ENCODE results near the gene DPP8. TPM values are rescaled to one million over a fixed set of nuclear protein-coding genes. Genes with fewer than 3 reads are reported as not detected.

Gene DPP8
- total RNA-seq, 1 experiment from 2014 or later = 25.1 TPM

DNA sequence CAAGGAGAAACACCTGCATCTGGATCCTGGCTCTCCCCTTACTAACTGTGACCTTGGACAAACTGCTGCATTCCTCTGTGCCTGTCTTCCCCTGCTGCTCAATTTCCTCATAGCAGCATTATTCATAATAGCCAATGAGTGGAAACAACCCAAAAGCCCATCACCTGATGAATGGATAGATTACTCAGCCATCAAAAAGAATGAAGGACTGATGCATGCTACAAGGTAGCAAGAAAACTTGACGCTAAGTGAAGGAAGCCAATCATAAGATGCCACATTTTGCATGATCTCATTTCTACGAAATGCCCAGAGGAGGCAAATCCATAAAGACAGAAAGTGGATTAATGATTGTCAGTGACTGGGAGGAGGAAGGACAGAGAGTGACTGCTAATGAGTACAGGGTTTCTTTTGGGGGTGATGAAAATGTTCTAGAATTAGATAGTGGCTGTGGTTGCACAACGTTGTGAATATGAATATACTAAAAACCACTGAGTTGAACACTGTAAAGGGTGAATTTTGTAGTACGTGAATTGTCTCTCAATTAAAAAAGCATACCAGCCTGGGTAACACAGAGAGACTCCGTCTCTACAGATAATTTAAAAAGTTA is 105.9 kb downstream of the DPP8 start:
- Histone ChIP-seq H3K4me3 (no peak overlapping the region), H3K9me3 (ENCODE audit: insufficient read depth, low read depth) (no peaks in the 10 kb centered on the region), H3K9me2 (ENCODE audit: insufficient read depth) (no peaks in the 10 kb centered on the region), H3F3A (ENCODE audit: insufficient read depth, low read depth) (no peaks in the 10 kb centered on the region), H3K27ac (no peak overlapping the region), H3K27me3 (ENCODE audit: insufficient read depth, low read depth) (no peaks in the 10 kb centered on the region), H4K20me1 (ENCODE audit: insufficient read depth) (no peaks in the 10 kb centered on the region), H3K36me3 (ENCODE audit: low read depth) (no peaks in the 10 kb centered on the region), H2AFZ (no peak overlapping the region), H3K4me1 (replicated peaks; ENCODE audit: insufficient read depth) (no peaks in the 10 kb centered on the region), H3K79me2 (ENCODE audit: low read depth) (no peaks in the 10 kb centered on the region), H3K4me2 (no peak overlapping the region)
- no TSS peak for BruUV-seq (replicated peaks)
- TF ChIP-seq EZH2 (IDR thresholded peaks at IDR 0.05; ENCODE audit: low read depth) (no peak), CTCF (conservative IDR thresholded peaks at IDR 0.05) (no peak)
- DNase-seq = no peak
- intact Hi-C loops (cut with micrococcal nuclease; ENCODE audit: unreplicated experiment) = no loop called here
- CTCF ChIA-PET = no interaction called here
- POLR2A ChIA-PET (ENCODE audit: unreplicated experiment) = no interaction called here

- Histone ChIP-seq H3K79me2 (ENCODE audit: low read depth) (no peaks in the 10 kb centered on the region), H3K27me3 (ENCODE audit: insufficient read depth, low read depth) (no peaks in the 10 kb centered on the region), H4K20me1 (ENCODE audit: insufficient read depth) (no peaks in the 10 kb centered on the region), H3F3A (ENCODE audit: insufficient read depth, low read depth) (no peaks in the 10 kb centered on the region), H3K4me1 (replicated peaks; ENCODE audit: insufficient read depth) (no peaks in the 10 kb centered on the region), H3K4me2 (no peak overlapping the region), H3K27ac (no peak overlapping the region), H3K4me3 (no peak overlapping the region), H3K36me3 (ENCODE audit: low read depth) (no peaks in the 10 kb centered on the region), H3K9me3 (ENCODE audit: insufficient read depth, low read depth) (no peaks in the 10 kb centered on the region), H3K9me2 (ENCODE audit: insufficient read depth) (no peaks in the 10 kb centered on the region), H2AFZ (no peak overlapping the region)
- BruUV-seq (replicated peaks) = no TSS peak
- POLR2A ChIA-PET (ENCODE audit: unreplicated experiment) = no interaction called here
- intact Hi-C loops (cut with micrococcal nuclease; ENCODE audit: unreplicated experiment) = no loop called here
- no peak for DNase-seq
- CTCF ChIA-PET = no interaction called here
- TF ChIP-seq CTCF (conservative IDR thresholded peaks at IDR 0.05) (no peak), EZH2 (IDR thresholded peaks at IDR 0.05; ENCODE audit: low read depth) (no peak)
These were observed 106.5 kb downstream of the DPP8 start for GRCh38 chr15:65410972-65411371.

GRCh38 chr15:65410036-65410435 is 107.5 kb downstream of the DPP8 start:
- CTCF ChIA-PET = no interaction called here
- H3K27ac ChIP-seq = no peak overlapping the region

More at GRCh38 chr15:65410036-65410435, 107.5 kb downstream of the DPP8 start:
- DNase-seq = no peak
- Histone ChIP-seq H3K9me3 (ENCODE audit: insufficient read depth, low read depth) (no peaks in the 10 kb centered on the region), H3K27me3 (ENCODE audit: insufficient read depth, low read depth) (no peaks in the 10 kb centered on the region), H3K4me2 (no peak overlapping the region), H3K36me3 (ENCODE audit: low read depth) (no peaks in the 10 kb centered on the region), H3K4me3 (no peak overlapping the region), H3K4me1 (replicated peaks; ENCODE audit: insufficient read depth) (no peaks in the 10 kb centered on the region), H3K79me2 (ENCODE audit: low read depth) (no peaks in the 10 kb centered on the region), H2AFZ (no peak overlapping the region), H4K20me1 (ENCODE audit: insufficient read depth) (no peaks in the 10 kb centered on the region), H3K9me2 (ENCODE audit: insufficient read depth) (no peaks in the 10 kb centered on the region), H3F3A (ENCODE audit: insufficient read depth, low read depth) (no peaks in the 10 kb centered on the region)
- POLR2A ChIA-PET (ENCODE audit: unreplicated experiment) = interaction anchor here (0.7 kb wide), 1 partner anchor 444 kb away, joined by 4 read pairs; no protein-coding TSS in a partner anchor
- no peak for TF ChIP-seq CTCF (conservative IDR thresholded peaks at IDR 0.05)
- no peak for TF ChIP-seq EZH2 (IDR thresholded peaks at IDR 0.05; ENCODE audit: low read depth)
- intact Hi-C loops (cut with micrococcal nuclease; ENCODE audit: unreplicated experiment) = no loop called here
- BruUV-seq (replicated peaks) = no TSS peak

Measured in PC-9 (cell line).